Endothelial cell of umbilical vein (primary cell): Measurements from ENCODE around the gene SETBP1. TPM values are rescaled to one million over a fixed set of nuclear protein-coding genes. Genes with fewer than 3 reads are reported as not detected.

Source experiments
- BruUV-seq: library from RNA; stranded (reverse); fragments of 400-500 nt; replicated peaks from 2 replicates; lab custom pipeline; 2021; lab: Mats Ljungman, UMichigan
- CTCF ChIA-PET: fragments of 300-600, 350-600 bp; sonication (Branson Sonifier 250); formaldehyde crosslinking; loops from one replicate; lab custom pipeline; 2021; ENCODE audit warnings: antibody characterized with exemption, inconsistent platforms; lab: Charles Lee
- POLR2A ChIA-PET: fragments of 300-600, 350-600 bp; sonication (Branson Sonifier 250); formaldehyde crosslinking; loops from one replicate; lab custom pipeline; 2021; ENCODE audit warnings: antibody characterized with exemption, inconsistent platforms; lab: Charles Lee
- DNase-seq: peaks from one replicate; pipeline ENCODE4 v3.0.0-alpha.2; 2011; ENCODE audit warnings: low read depth, low spot score
- FAIRE-seq: peaks from 2 replicates; lab custom pipeline; 2011; peaks lifted over from hg19 to GRCh38; lab: Jason Lieb, UNC
- H2AFZ ChIP-seq: 2 replicates; pipeline ENCODE4 v1.6.0; 2012; ENCODE audit warnings: low read depth, low read length, control low read depth, inconsistent platforms
- H3K27ac ChIP-seq: 2 replicates; pipeline ENCODE4 v1.5.1; 2011; ENCODE audit warnings: low read depth, mild to moderate bottlenecking, control low read depth, low read length, moderate library complexity; ENCODE audit not compliant: insufficient read depth
- H3K27me3 ChIP-seq, 2 experiments: 2 replicates each; pipeline versions ENCODE4 v1.6.0 to v1.6.1; 2011; ENCODE audit warnings: low read length in 2 of 2, mixed read lengths in 1 of 2; ENCODE audit not compliant: control insufficient read depth in 2 of 2, insufficient read depth in 2 of 2
- H3K36me3 ChIP-seq, 2 experiments: 2 replicates in 1 of 2; 3 replicates in 1 of 2; pipeline ENCODE4 v1.5.1; 2011; ENCODE audit warnings: low read length in 2 of 2, mild to moderate bottlenecking in 1 of 2, moderate library complexity in 1 of 2; ENCODE audit not compliant: control insufficient read depth in 2 of 2, insufficient read depth in 2 of 2; ENCODE audit errors: extremely low read depth in 1 of 2
- H3K4me1 ChIP-seq: 3 replicates; pipeline ENCODE4 v1.5.1; 2011; ENCODE audit warnings: mild to moderate bottlenecking, low read length; ENCODE audit not compliant: control insufficient read depth, insufficient read depth; ENCODE audit errors: extremely low read depth
- H3K4me2 ChIP-seq: 2 replicates; pipeline ENCODE4 v1.6.1; 2011; ENCODE audit warnings: low read length, control low read depth, mixed read lengths; ENCODE audit not compliant: insufficient read depth
- H3K4me3 ChIP-seq, 3 experiments: fragments of 200-600 bp in 1 of 3; sonication (generic), shearing (Covaris generic) in 1 of 3; replicated peaks in 1 of 3; 2 replicates each; pipeline ENCODE4 v1.5.1; 2011 to 2016; ENCODE audit warnings: control low read depth in 3 of 3, low read length in 3 of 3, mild to moderate bottlenecking in 2 of 3, inconsistent platforms in 1 of 3, low read depth in 1 of 3, moderate library complexity in 1 of 3; ENCODE audit not compliant: insufficient read depth in 1 of 3
- H3K79me2 ChIP-seq: 2 replicates; pipeline ENCODE4 v1.6.0; 2012; ENCODE audit warnings: low read length, inconsistent platforms; ENCODE audit not compliant: control insufficient read depth, insufficient read depth
- H3K9ac ChIP-seq: replicated peaks from 2 replicates; pipeline ENCODE3; 2011; ENCODE audit warnings: low read length, control low read depth; ENCODE audit not compliant: insufficient read depth; ENCODE audit errors: extremely low read depth
- H3K9me1 ChIP-seq: replicated peaks from 3 replicates; pipeline ENCODE4 v1.6.0; 2011; ENCODE audit warnings: mild to moderate bottlenecking, low read length; ENCODE audit not compliant: control insufficient read depth, insufficient read depth; ENCODE audit errors: extremely low read depth
- H3K9me3 ChIP-seq: replicated peaks from 2 replicates; pipeline ENCODE4 v1.5.1; 2012; ENCODE audit warnings: low read length, inconsistent platforms; ENCODE audit not compliant: control insufficient read depth, insufficient read depth
- H4K20me1 ChIP-seq: replicated peaks from 2 replicates; pipeline ENCODE3; 2011; ENCODE audit warnings: mild to moderate bottlenecking, low read length; ENCODE audit not compliant: control insufficient read depth, insufficient read depth; ENCODE audit errors: extremely low read depth
- EZH2 ChIP-seq: IDR thresholded peaks from 2 replicates; pipeline ENCODE4 v1.6.1; 2012; ENCODE audit warnings: borderline replicate concordance, low read depth, mild to moderate bottlenecking, moderate library complexity, low read length, inconsistent platforms; ENCODE audit not compliant: severe bottlenecking
- FOS ChIP-seq: IDR thresholded peaks from 2 replicates; pipeline ENCODE4 v1.6.1; 2011; ENCODE audit warnings: mild to moderate bottlenecking, low read length, moderate library complexity, borderline replicate concordance; ENCODE audit not compliant: insufficient read depth
- GATA2 ChIP-seq: IDR thresholded peaks from 2 replicates; pipeline ENCODE4 v1.7.0; 2011; ENCODE audit warnings: low read depth, mild to moderate bottlenecking, moderate library complexity, mixed read lengths, low read length; ENCODE audit not compliant: insufficient read length, insufficient read depth
- JUN ChIP-seq: IDR thresholded peaks from 2 replicates; pipeline ENCODE4 v1.6.1; 2011; ENCODE audit warnings: borderline replicate concordance, low read depth; ENCODE audit not compliant: insufficient read length, insufficient read depth
- MYC ChIP-seq: IDR thresholded peaks from one replicate; pipeline ENCODE4 v1.6.1; 2011; ENCODE audit warnings: mild to moderate bottlenecking, low read depth, low read length
- POLR2A ChIP-seq: IDR thresholded peaks from 2 replicates; pipeline ENCODE4 v1.6.1; 2012; ENCODE audit warnings: low read depth, mild to moderate bottlenecking, control low read depth, low read length
- POLR2AphosphoS5 ChIP-seq: IDR thresholded peaks from 2 replicates; pipeline ENCODE4 v1.6.1; 2012; ENCODE audit warnings: low read depth, mild to moderate bottlenecking, control low read depth, low read length, moderate library complexity; ENCODE audit not compliant: insufficient read depth
- dilution Hi-C: fragments of 300-500 bp; cut with MboI; formaldehyde crosslinking; loops from one replicate; pipeline ENCODE4 v1.15.0; 2019; ENCODE audit warnings: low sequenced_read_pairs; ENCODE audit not compliant: extremely low pct_ligation_motif_present
- intact Hi-C: fragments of 100-400 bp; cut with micrococcal nuclease; formaldehyde crosslinking; loops from one replicate; pipeline ENCODE4 v1.10.0; 2022
- polyA plus RNA-seq, 4 experiments: library from polyadenylated mRNA; depleted of rRNA in 3 of 4; stranded (reverse) in 3 of 4; unstranded in 1 of 4; fragments of >200 nt; gene quantifications; 2 replicates each; pipeline versions ENCODE4 v1.2.1 to v1.2.3, GENCODE V29; 2011 to 2012; ENCODE audit warnings: missing spikeins in 1 of 4
- total RNA-seq: library from RNA; stranded (reverse); gene quantifications from 2 replicates; pipeline ENCODE4 v1.2.3, GENCODE V29; 2021
- TF ChIP-seq, protein P1 (sequence below): IDR thresholded peaks from 2 replicates; pipeline ENCODE4 v1.6.1; 2011; ENCODE audit not compliant: insufficient read depth, insufficient read length
- TF ChIP-seq, protein P2 (sequence below), 2 donors: IDR thresholded peaks; 1 replicate in 1 of 2; 2 replicates in 1 of 2; pipeline ENCODE4 v1.5.1; 2011; ENCODE audit warnings: low read length in 2 of 2, mild to moderate bottlenecking in 2 of 2, moderate library complexity in 2 of 2, control low read depth in 1 of 2, inconsistent platforms in 1 of 2, low read depth in 1 of 2; ENCODE audit not compliant: insufficient read depth in 1 of 2; ENCODE audit errors: extremely low read depth in 1 of 2

Gene SETBP1
- total and polyA plus RNA-seq, 2 donors (not counting 3 experiments of a cell fraction or from before 2014, with no cell fraction given) = 0.76 to 3.1 TPM

DNA sequence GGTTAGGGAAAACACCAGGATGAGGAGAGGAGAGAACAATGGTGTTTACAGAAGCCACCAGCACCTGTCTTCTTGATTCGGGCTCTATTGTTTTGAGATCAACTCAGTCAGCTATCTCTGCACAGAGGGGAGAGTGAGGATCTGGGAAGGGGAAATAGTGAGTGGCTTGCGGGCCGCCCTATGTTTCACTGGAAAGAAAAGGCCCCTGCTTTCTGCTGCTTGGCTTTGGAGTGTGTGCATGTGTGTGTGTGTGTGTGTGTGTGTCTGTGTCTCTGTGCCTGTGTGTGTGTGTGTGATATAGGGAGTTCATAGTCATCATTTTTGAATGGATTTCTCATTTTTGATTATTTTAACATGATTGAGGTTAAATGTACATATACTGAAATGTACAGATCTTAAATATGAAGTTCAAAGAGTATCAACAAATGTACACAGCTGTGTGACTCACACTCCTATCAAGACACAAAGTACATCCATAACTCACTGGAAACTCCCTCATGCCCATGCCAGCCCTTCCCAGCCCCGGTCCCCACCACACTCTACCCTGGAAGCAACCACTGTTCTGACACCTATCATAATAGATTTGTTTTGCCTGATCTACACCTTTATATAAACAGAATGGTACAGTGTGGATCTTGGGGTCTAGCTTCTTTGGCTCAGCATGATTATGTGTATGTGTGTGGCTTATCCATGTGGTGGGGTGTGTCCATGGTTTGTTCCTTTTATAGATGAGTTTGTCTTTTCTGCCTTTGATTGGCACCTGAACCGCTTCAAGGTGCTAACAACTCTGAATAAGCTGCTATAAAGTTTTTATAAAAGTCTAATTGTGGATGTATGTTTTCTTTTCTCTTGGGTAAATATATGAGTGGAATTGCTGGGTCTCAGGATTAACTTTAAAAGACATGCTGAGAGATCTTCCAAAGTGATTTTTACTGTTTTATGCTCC lies 258.3 kb downstream of the SETBP1 start:
- BruUV-seq = no TSS peak
- Histone ChIP-seq H3K4me3 (no peak overlapping the region), H3K27ac (no peak overlapping the region), H4K20me1 (no peaks in the 10 kb centered on the region), H3K4me1 (no peaks in the 10 kb centered on the region), H3K36me3 (no peaks in the 10 kb centered on the region), H3K27me3 (no peaks in the 10 kb centered on the region), H2AFZ (no peak overlapping the region), H3K9me1 (no peaks in the 10 kb centered on the region), H3K9me3 (no peaks in the 10 kb centered on the region), H3K79me2 (no peaks in the 10 kb centered on the region), H3K4me2 (no peak overlapping the region), H3K9ac (no peak overlapping the region)
- CTCF ChIA-PET = no interaction called here
- TF ChIP-seq FOS (no peak), GATA2 (no peak), POLR2AphosphoS5 (no peak), POLR2A (no peak)
- dilution Hi-C loops (no loop called here), intact Hi-C loops (no loop called here)
- FAIRE-seq (no peak), DNase-seq (no peak)
- POLR2A ChIA-PET = no interaction called here

GRCh38 chr18:44941516-44941915 lies 260.8 kb downstream of the SETBP1 start:
- no peak overlapping the region for H3K27ac ChIP-seq
- POLR2A ChIA-PET = no interaction called here
- H3K9ac ChIP-seq = no peak overlapping the region
- CTCF ChIA-PET = no interaction called here
- dilution Hi-C loops = no loop called here
- no peaks in the 10 kb centered on the region for H4K20me1 ChIP-seq
- H3K9me3 ChIP-seq = no peaks in the 10 kb centered on the region
- H3K4me1 ChIP-seq = no peaks in the 10 kb centered on the region
- no peak overlapping the region for H3K4me3 ChIP-seq
- no peaks in the 10 kb centered on the region for H3K79me2 ChIP-seq
- TF ChIP-seq FOS (no peak), POLR2AphosphoS5 (no peak), EZH2 (no peak), POLR2A (no peak), JUN (no peak), MYC (no peak), GATA2 (no peak)
- TF ChIP-seq, protein P1, sequence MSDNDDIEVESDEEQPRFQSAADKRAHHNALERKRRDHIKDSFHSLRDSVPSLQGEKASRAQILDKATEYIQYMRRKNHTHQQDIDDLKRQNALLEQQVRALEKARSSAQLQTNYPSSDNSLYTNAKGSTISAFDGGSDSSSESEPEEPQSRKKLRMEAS = no peak
- TF ChIP-seq, protein P2, sequence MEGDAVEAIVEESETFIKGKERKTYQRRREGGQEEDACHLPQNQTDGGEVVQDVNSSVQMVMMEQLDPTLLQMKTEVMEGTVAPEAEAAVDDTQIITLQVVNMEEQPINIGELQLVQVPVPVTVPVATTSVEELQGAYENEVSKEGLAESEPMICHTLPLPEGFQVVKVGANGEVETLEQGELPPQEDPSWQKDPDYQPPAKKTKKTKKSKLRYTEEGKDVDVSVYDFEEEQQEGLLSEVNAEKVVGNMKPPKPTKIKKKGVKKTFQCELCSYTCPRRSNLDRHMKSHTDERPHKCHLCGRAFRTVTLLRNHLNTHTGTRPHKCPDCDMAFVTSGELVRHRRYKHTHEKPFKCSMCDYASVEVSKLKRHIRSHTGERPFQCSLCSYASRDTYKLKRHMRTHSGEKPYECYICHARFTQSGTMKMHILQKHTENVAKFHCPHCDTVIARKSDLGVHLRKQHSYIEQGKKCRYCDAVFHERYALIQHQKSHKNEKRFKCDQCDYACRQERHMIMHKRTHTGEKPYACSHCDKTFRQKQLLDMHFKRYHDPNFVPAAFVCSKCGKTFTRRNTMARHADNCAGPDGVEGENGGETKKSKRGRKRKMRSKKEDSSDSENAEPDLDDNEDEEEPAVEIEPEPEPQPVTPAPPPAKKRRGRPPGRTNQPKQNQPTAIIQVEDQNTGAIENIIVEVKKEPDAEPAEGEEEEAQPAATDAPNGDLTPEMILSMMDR (IDR thresholded peaks at IDR 0.05; ENCODE audit: extremely low read depth in 1 of 2, insufficient read depth in 1 of 2, low read depth in 1 of 2, low read length in 2 of 2) = no peak
- intact Hi-C loops = no loop called here
- no peak overlapping the region for H2AFZ ChIP-seq
- BruUV-seq = no TSS peak
- FAIRE-seq = no peak
- no peaks in the 10 kb centered on the region for H3K27me3 ChIP-seq
- H3K36me3 ChIP-seq = no peaks in the 10 kb centered on the region
- no peak overlapping the region for H3K4me2 ChIP-seq
- H3K9me1 ChIP-seq = no peaks in the 10 kb centered on the region
- DNase-seq = no peak
